A549 (cell line): ENCODE measurements around the gene RASA3. TPM values are rescaled to one million over a fixed set of nuclear protein-coding genes. Genes with fewer than 3 reads are reported as not detected.
A peak's percentile ranks its signal among the peaks of the same experiment; 100 is the strongest.

Experiments
- ATAC-seq, 2 experiments: fragments of 200-7000 bp in 1 of 2; fragments of >200 bp in 1 of 2; cut with Nextera tagmentation in 1 of 2; cut with Tn5 transposase in 1 of 2; 3 replicates each; pipeline versions ENCODE4 v1.8.0 to v1.9.1; 2018 to 2020; ENCODE audit warnings: mild to moderate bottlenecking in 1 of 2, moderate library complexity in 1 of 2
- CTCF ChIA-PET: fragments of 300-600 bp; sonication (Branson Sonifier 250); formaldehyde crosslinking; extraction: SDS; loops from one replicate; lab custom pipeline; 2021; ENCODE audit warnings: antibody characterized with exemption, inconsistent platforms; lab: Yijun Ruan, JAX
- POLR2A ChIA-PET: fragments of 350-600 bp; formaldehyde crosslinking; extraction: SDS; loops from one replicate; lab custom pipeline; 2021; ENCODE audit warnings: antibody characterized with exemption, inconsistent platforms; lab: Yijun Ruan, JAX
- DNase-seq, 2 experiments: peaks; one replicate each; pipeline versions ENCODE4 v3.0.0 to v3.0.0-alpha.2; 2011 to 2016; ENCODE audit warnings: low read depth in 1 of 2, low spot score in 1 of 2
- FAIRE-seq: peaks from 2 replicates; lab custom pipeline; 2011; peaks lifted over from hg19 to GRCh38; lab: Jason Lieb, UNC
- H3K27ac ChIP-seq, 2 experiments: fragments of >200 bp; sonication (Bioruptor Twin); formaldehyde crosslinking; 3 replicates each; pipeline ENCODE4 v1.5.1; 2016 to 2017
- H3K4me1 ChIP-seq: fragments of >200 bp; sonication (Bioruptor Twin); formaldehyde crosslinking; 3 replicates; pipeline ENCODE4 v1.6.1; 2016
- H3K4me2 ChIP-seq: fragments of >200 bp; sonication (Bioruptor Twin); formaldehyde crosslinking; 3 replicates; pipeline ENCODE4 v1.6.1; 2016
- H3K4me3 ChIP-seq: fragments of >200 bp; sonication (Bioruptor Twin); formaldehyde crosslinking; 3 replicates; pipeline ENCODE4 v1.5.1; 2016
- H3K9me3 ChIP-seq: fragments of >200 bp; sonication (Bioruptor Twin); formaldehyde crosslinking; 3 replicates; pipeline ENCODE4 v1.6.1; 2016
- ATOH8 ChIP-seq: fragments of 250-450 bp; sonication (Bioruptor Pico); IDR thresholded peaks from 2 replicates; pipeline ENCODE4 v1.5.0; 2020; ENCODE audit warnings: low read depth, mild to moderate bottlenecking, moderate library complexity
- CBX8 ChIP-seq: fragments of 200-600 bp; sonication (generic); IDR thresholded peaks from 2 replicates; pipeline ENCODE4 v1.6.1; 2016
- CHD2 ChIP-seq: fragments of 150-350 bp; IDR thresholded peaks from 2 replicates; pipeline ENCODE4 v1.6.1; 2014; ENCODE audit warnings: low read length; ENCODE audit not compliant: partially characterized antibody
- CTCF ChIP-seq: fragments of >200 bp; sonication (Bioruptor Twin); formaldehyde crosslinking; IDR thresholded peaks from 3 replicates; pipeline ENCODE4 v1.5.1; 2016
- GATA3 ChIP-seq: IDR thresholded peaks from 2 replicates; pipeline ENCODE4 v1.6.1; 2012; ENCODE audit warnings: borderline replicate concordance
- HEYL ChIP-seq: fragments of 250-450 bp; sonication (Bioruptor Pico); IDR thresholded peaks from 2 replicates; pipeline ENCODE4 v1.8.0; 2021; ENCODE audit warnings: mild to moderate bottlenecking, moderate library complexity
- HOXA7 ChIP-seq: fragments of 250-450 bp; sonication (Bioruptor Pico); IDR thresholded peaks from 2 replicates; pipeline ENCODE4 v1.5.0; 2020; ENCODE audit warnings: mild to moderate bottlenecking, moderate library complexity
- HOXB13 ChIP-seq: fragments of 250-450 bp; sonication (Bioruptor Pico); IDR thresholded peaks from 2 replicates; pipeline ENCODE4 v1.5.0; 2020; ENCODE audit warnings: low read depth, mild to moderate bottlenecking, moderate library complexity
- JUN ChIP-seq, 2 experiments: fragments of >200 bp; sonication (Bioruptor Twin); formaldehyde crosslinking; IDR thresholded peaks; 2 replicates in 1 of 2; 3 replicates in 1 of 2; pipeline ENCODE4 v1.6.1; 2016 to 2017
- MAFK ChIP-seq: fragments of 450-650 bp; IDR thresholded peaks from 2 replicates; pipeline ENCODE4 v1.6.1; 2014; ENCODE audit not compliant: partially characterized antibody
- MYC ChIP-seq: IDR thresholded peaks from 2 replicates; pipeline ENCODE4 v1.6.1; 2012; ENCODE audit warnings: mild to moderate bottlenecking, inconsistent platforms, low read length, improper control_type of control experiment, borderline replicate concordance
- NFE2L2 ChIP-seq: fragments of 150-350 bp; conservative IDR thresholded peaks from 2 replicates; pipeline ENCODE4 v1.6.1; 2014; ENCODE audit warnings: low read length
- NPAS2 ChIP-seq: fragments of 250-450 bp; sonication (Bioruptor Pico); IDR thresholded peaks from 2 replicates; pipeline ENCODE4 v1.8.0; 2022; ENCODE audit warnings: mild to moderate bottlenecking, moderate library complexity, borderline replicate concordance
- PHF8 ChIP-seq: fragments of 200-600 bp; sonication (generic); IDR thresholded peaks from 2 replicates; pipeline ENCODE4 v1.6.1; 2016; ENCODE audit warnings: low read depth, mild to moderate bottlenecking, antibody characterized with exemption, moderate library complexity, borderline replicate concordance
- POLR2A ChIP-seq: IDR thresholded peaks from 2 replicates; pipeline ENCODE4 v1.6.1; 2012; ENCODE audit warnings: mild to moderate bottlenecking, low read length
- SREBF2 ChIP-seq: fragments of 450-650 bp; IDR thresholded peaks from 2 replicates; pipeline ENCODE4 v1.6.1; 2014; ENCODE audit warnings: mild to moderate bottlenecking, moderate library complexity
- TFCP2L1 ChIP-seq: fragments of 250-450 bp; sonication (Bioruptor Pico); IDR thresholded peaks from 2 replicates; pipeline ENCODE4 v1.5.0; 2021; ENCODE audit warnings: mild to moderate bottlenecking
- TP53 ChIP-seq: fragments of 250-450 bp; sonication (Bioruptor Pico); IDR thresholded peaks from 2 replicates; pipeline ENCODE4 v1.5.0; 2021; ENCODE audit warnings: mild to moderate bottlenecking, moderate library complexity
- ZFP36 ChIP-seq: fragments of 450-650 bp; IDR thresholded peaks from 2 replicates; pipeline ENCODE4 v1.6.1; 2014; ENCODE audit warnings: borderline replicate concordance; ENCODE audit not compliant: partially characterized antibody
- ZNF302 ChIP-seq: fragments of 250-450 bp; sonication (Bioruptor Pico); IDR thresholded peaks from 2 replicates; pipeline ENCODE4 v1.9.0; 2021; ENCODE audit warnings: inconsistent platforms, mild to moderate bottlenecking, moderate library complexity
- WGBS: methylation state at CpG from one replicate; pipeline ENCODE4 v1.1.6; 2017; ENCODE audit errors: missing lambda C conversion rate; 5-methylcytosine and 5-hydroxymethylcytosine counted together
- polyA plus RNA-seq, 4 experiments: library from polyadenylated mRNA; depleted of rRNA in 3 of 4; stranded (reverse); fragments of >200 nt; fragmentation: RNase III in 1 of 4; extraction: RNeasy Plus Mini Kit Qiagen cat#74134 plus additional on column Dnase treatment in 1 of 4; gene quantifications; 2 replicates in 3 of 4; 3 replicates in 1 of 4; pipeline ENCODE4 v1.2.3, GENCODE V29; 2011 to 2017
- TF ChIP-seq, protein P1 (sequence below): IDR thresholded peaks from 2 replicates; pipeline ENCODE4 v1.6.1; 2012

Gene RASA3
- polyA plus RNA-seq, 2 of the 4 experiments (the other 2 are of a cell fraction): 4.3 to 7.6 TPM

GRCh38 chr13:113950451-113951245 lies 181.8 kb downstream of the RASA3 start:
- Histone ChIP-seq H3K4me1 (no peaks in the 10 kb centered on the region), H3K4me2 (peak overlapping the region; percentile 51; the same call in 2 of the 3 replicates), H3K27ac (peak overlapping the region in 1 of 2 experiments; percentile 52; a peak in 1 of 6 replicates), H3K9me3 (no peaks in the 10 kb centered on the region), H3K4me3 (no peak overlapping the region)
- TF ChIP-seq ATOH8 (CRISPR knock-in tag): no peak
- TF ChIP-seq ZNF302 (CRISPR knock-in tag): no peak
- WGBS: 67% methylated on average over 12 of the region's 24 CpGs
- ChIA-PET POLR2A (no interaction called here), CTCF (interaction anchor here (0.6 kb wide), 1 partner anchor 94 kb away, joined by 4 read pairs; no protein-coding TSS in a partner anchor)
- DNase-seq: no peak
- no peak for FAIRE-seq
- ATAC-seq: peak in 1 of 2 experiments; percentile 53; a peak in 3 of 6 replicates

GRCh38 chr13:113949546-113949945 lies 182.9 kb downstream of the RASA3 start:
- TF ChIP-seq POLR2A: no peak
- no peak for TF ChIP-seq MYC
- no peak for TF ChIP-seq NFE2L2
- TF ChIP-seq GATA3: no peak
- TF ChIP-seq CBX8: no peak
- no peak for TF ChIP-seq PHF8
- no peak for TF ChIP-seq HEYL (CRISPR knock-in tag)
- no peak for TF ChIP-seq NPAS2 (CRISPR knock-in tag)
- TF ChIP-seq CTCF: no peak
- TF ChIP-seq, protein P1, sequence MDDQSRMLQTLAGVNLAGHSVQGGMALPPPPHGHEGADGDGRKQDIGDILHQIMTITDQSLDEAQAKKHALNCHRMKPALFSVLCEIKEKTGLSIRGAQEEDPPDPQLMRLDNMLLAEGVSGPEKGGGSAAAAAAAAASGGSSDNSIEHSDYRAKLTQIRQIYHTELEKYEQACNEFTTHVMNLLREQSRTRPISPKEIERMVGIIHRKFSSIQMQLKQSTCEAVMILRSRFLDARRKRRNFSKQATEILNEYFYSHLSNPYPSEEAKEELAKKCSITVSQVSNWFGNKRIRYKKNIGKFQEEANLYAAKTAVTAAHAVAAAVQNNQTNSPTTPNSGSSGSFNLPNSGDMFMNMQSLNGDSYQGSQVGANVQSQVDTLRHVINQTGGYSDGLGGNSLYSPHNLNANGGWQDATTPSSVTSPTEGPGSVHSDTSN: no peak
- TF ChIP-seq HOXB13 (CRISPR knock-in tag): no peak
- TF ChIP-seq ZFP36: no peak
- TF ChIP-seq HOXA7: no peak
- TF ChIP-seq TFCP2L1 (CRISPR knock-in tag): no peak
- TF ChIP-seq JUN (IDR thresholded peaks at IDR 0.05): no peak
- TF ChIP-seq, all 56 proteins: peak for 0
- H3K27ac ChIP-seq: no peak overlapping the region
- ChIA-PET CTCF (interaction anchor here (0.6 to 1.5 kb wide), 3 partner anchors 133 to 344 kb away, joined by 3 read pairs; no protein-coding TSS in a partner anchor), POLR2A (no interaction called here)
- no peak for FAIRE-seq
- 92% methylated on average over 4 of the region's 5 CpGs for WGBS
- H3K4me3 ChIP-seq: no peak overlapping the region
- H3K4me2 ChIP-seq: no peak overlapping the region
- no peak for DNase-seq
- no peaks in the 10 kb centered on the region for H3K9me3 ChIP-seq
- H3K4me1 ChIP-seq: no peaks in the 10 kb centered on the region
- no peak for ATAC-seq

DNA sequence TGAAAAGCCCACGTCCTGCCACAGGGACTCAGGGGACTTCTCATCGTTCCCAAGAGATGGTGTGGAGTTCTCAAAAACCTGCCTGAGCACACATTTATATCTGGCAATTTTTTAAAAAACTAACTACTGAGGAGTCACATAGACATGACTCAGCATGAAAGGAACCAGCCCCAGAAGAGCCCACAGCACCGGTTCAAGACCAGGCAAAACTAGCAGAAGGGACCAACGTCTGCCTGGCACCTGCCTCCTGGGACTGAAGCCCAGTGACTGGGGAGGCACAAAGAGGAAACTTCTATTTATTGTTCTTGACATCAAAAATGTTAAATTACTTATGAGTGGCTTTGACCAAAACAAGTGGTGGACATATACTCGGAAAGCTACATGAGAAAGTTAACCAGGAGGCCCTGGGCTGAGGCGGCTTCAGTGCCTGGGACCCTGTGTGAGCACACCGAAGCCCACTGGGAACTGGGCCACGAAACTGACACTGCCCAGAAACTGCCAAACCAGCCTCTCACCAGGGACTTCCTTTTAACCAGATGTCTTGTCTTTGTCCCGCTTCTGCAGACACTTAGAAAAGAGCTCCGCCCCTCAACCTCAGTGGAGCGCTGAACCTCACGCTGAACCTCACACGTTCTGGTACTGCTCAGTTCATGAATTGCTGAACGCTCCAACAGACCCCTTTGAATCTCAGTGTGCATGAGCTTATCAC lies 184.2 kb downstream of the RASA3 start:
- Histone ChIP-seq H3K27ac (no peak overlapping the region), H3K9me3 (no peaks in the 10 kb centered on the region), H3K4me2 (no peak overlapping the region), H3K4me1 (no peaks in the 10 kb centered on the region), H3K4me3 (no peak overlapping the region)
- ATAC-seq: no peak
- POLR2A ChIA-PET: no interaction called here
- CTCF ChIA-PET: interaction anchor here (0.8 to 1.5 kb wide), 3 partner anchors 132 to 279 kb away, joined by 3 read pairs; no protein-coding TSS in a partner anchor
- 89% methylated on average over 13 of the region's 14 CpGs for WGBS
- TF ChIP-seq TP53: no peak
- no peak for TF ChIP-seq SREBF2
- peak; percentile 26 for TF ChIP-seq MAFK
- no peak for TF ChIP-seq CHD2
- DNase-seq: no peak
- no peak for FAIRE-seq
